Dendritic cell treated with granulocyte-macrophage colony-stimulating factor and Interleukin-4, amounts not matched to agents 40 ng/mL and 50 ng/mL, for 4 days (primary cell): ENCODE measurements around the gene WSCD2.

Source experiments
- H3K27ac Mint-ChIP-seq: one replicate; pipeline ENCODE4 v1.8.0; 2022; ENCODE audit warnings: mild to moderate bottlenecking, mixed read lengths
- H3K27me3 Mint-ChIP-seq: one replicate; pipeline ENCODE4 v1.8.0; 2022; ENCODE audit warnings: mild to moderate bottlenecking, mixed read lengths
- H3K36me3 Mint-ChIP-seq: one replicate; pipeline ENCODE4 v1.8.0; 2022; ENCODE audit warnings: low read depth, mixed read lengths
- H3K4me1 Mint-ChIP-seq: one replicate; pipeline ENCODE4 v1.8.0; 2022; ENCODE audit warnings: low read depth, mixed read lengths
- H3K4me3 Mint-ChIP-seq: one replicate; pipeline ENCODE4 v1.8.0; 2022; ENCODE audit warnings: mild to moderate bottlenecking, moderate library complexity, mixed read lengths
- H3K9me3 Mint-ChIP-seq: one replicate; pipeline ENCODE4 v1.8.0; 2022; ENCODE audit warnings: mixed read lengths
- intact Hi-C: fragments of 100-400 bp; cut with micrococcal nuclease; formaldehyde crosslinking; loops from one replicate; pipeline ENCODE4 v1.15.0; 2022

The WSCD2 gene

DNA sequence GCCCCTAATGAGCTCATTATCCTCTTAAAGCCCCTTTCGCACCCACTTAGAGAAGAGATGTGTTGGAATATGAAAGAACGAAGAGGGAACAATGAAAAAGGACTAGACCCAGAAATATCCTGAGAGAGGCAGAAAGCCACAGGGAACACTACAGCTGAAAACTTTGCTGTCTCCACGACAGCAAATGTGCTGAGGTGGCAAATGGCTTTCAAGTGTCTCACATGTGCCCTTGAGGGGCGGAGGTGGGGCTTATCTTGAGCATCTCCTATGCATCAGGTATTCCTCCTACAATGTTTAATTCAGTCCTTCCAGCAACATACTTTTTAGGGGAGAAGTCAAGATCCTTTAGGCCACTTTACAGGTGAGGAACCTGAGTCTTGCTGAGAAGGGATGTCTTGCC is 62.9 kb downstream of the WSCD2 start:
- Mint-ChIP-seq H3K9me3 (no peaks in the 10 kb centered on the region), H3K36me3 (no peaks in the 10 kb centered on the region), H3K27me3 (peaks cover 11% of the 10 kb centered on the region), H3K27ac (no peak overlapping the region), H3K4me1 (no peaks in the 10 kb centered on the region), H3K4me3 (no peak overlapping the region)
- intact Hi-C loops, result loop anchor here (5.0 kb wide), 1 partner anchor 200 kb away; no protein-coding TSS in a partner anchor

DNA sequence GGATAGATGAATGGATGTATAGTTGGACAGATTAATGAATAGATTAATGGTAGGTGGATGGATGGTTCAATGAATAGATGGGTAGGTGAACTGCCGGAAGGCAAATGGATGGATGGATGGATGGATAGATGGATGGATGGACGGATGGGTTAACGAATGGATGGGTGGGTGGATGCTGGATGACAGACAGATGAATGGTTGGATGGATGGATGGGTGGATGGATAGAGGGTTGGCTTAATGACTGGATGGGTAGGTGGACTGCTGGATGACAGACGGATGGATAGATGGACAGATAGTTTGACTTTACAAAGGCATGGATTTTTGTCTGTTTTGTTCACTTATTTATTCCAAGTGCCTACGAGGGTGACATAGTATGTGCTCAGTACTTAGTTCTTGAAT is 64.4 kb downstream of the WSCD2 start:
- peaks cover 10% of the 10 kb centered on the region for H3K27me3 Mint-ChIP-seq
- H3K4me3 Mint-ChIP-seq, result no peak overlapping the region
- H3K9me3 Mint-ChIP-seq, result no peaks in the 10 kb centered on the region
- H3K27ac Mint-ChIP-seq, result no peak overlapping the region
- no peaks in the 10 kb centered on the region for H3K36me3 Mint-ChIP-seq
- no peaks in the 10 kb centered on the region for H3K4me1 Mint-ChIP-seq
- intact Hi-C loops, result loop anchor here (1.0 to 5.0 kb wide), 2 partner anchors 94 to 201 kb away; no protein-coding TSS in a partner anchor

DNA sequence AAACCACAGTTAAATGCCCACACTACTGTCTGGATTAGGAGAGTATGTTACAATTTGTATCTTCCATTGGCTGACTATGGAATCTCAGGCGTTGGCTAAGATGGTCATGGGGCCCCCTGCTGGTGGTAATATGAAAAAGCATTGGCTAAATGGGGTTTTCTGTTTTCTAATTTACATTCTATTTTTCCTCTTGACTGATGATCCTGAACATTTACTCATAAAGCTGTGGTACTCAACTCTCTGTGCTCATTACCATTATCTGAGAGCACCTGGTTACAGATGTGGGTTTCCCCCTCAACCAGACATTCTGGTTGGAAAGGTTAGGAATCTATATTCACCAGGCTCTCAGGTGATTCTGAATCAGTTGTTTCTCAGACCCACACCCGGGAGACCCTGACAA is 64.8 kb downstream of the WSCD2 start:
- H3K36me3 Mint-ChIP-seq, result no peaks in the 10 kb centered on the region
- no peaks in the 10 kb centered on the region for H3K9me3 Mint-ChIP-seq
- intact Hi-C loops, result loop anchor here (1.0 to 5.0 kb wide), 2 partner anchors 95 to 202 kb away; no protein-coding TSS in a partner anchor
- no peaks in the 10 kb centered on the region for H3K4me1 Mint-ChIP-seq
- no peak overlapping the region for H3K27ac Mint-ChIP-seq
- no peak overlapping the region for H3K4me3 Mint-ChIP-seq
- H3K27me3 Mint-ChIP-seq, result peaks cover 9% of the 10 kb centered on the region

DNA sequence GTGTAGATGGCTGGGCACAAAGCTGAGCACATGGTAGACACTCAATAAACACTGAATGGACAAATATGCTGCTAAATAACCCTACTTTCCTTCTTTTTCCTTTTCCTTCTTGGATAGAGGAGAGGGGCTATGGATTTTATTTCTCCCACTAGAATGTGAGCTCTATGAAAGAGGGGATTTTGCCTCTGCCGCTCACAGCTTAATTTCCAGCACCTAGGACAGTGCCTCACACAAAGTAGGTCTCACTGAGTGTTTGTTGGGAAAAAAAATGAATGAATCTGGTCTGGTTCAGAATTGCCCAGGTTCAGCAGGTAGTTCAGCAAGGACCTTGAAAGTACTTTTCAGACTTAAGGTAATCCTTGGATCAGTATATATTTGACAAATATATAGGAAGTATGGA is 65.5 kb downstream of the WSCD2 start:
- Mint-ChIP-seq H3K4me3 (no peak overlapping the region), H3K27ac (no peak overlapping the region), H3K4me1 (no peaks in the 10 kb centered on the region), H3K27me3 (peaks cover 9% of the 10 kb centered on the region), H3K36me3 (no peaks in the 10 kb centered on the region), H3K9me3 (no peaks in the 10 kb centered on the region)
- intact Hi-C loops, result loop anchor here (5.0 kb wide), 1 partner anchor 202 kb away; no protein-coding TSS in a partner anchor

DNA sequence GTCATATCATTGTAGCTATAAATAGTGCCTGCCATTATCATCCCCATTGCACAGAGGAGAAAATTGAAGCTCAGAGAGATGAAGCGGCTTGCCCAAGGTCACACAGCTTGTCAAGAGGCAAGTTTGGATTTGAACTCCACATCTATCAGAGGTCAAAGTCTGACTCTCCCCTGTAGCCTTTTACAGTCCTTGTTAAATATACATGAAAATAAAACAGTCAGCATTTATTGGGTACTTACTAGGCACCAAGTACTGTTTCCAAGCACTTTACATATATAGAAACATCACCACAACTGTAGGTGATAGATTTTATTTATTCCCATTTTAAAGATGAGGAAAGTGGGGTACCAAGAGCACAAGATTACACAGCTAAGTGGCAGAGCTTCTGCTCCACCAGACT is 67.2 kb downstream of the WSCD2 start:
- Mint-ChIP-seq H3K27me3 (peaks cover 9% of the 10 kb centered on the region), H3K4me3 (no peak overlapping the region), H3K9me3 (no peaks in the 10 kb centered on the region), H3K36me3 (no peaks in the 10 kb centered on the region), H3K27ac (no peak overlapping the region), H3K4me1 (no peaks in the 10 kb centered on the region)
- intact Hi-C loops, result no loop called here

DNA sequence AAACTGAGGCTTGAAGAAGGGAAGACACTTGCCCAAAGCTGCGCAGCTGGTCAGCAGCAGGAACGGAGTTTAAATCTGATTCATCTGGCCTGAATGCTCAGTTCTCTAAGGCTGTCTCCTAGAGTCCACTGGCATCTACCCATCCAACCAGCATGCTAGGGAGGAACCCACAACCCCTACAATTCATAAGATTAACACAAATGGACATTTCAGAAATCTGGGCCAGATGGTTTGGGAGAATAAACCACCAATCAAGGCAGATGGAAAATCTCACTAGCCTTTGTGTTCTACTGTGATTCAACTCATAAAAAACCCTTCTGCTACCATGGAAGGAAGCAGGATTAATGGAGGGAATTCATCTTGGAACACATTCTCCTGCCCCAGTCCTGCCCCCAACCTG is 67.8 kb downstream of the WSCD2 start:
- H3K4me3 Mint-ChIP-seq, result no peak overlapping the region
- no peaks in the 10 kb centered on the region for H3K36me3 Mint-ChIP-seq

DNA sequence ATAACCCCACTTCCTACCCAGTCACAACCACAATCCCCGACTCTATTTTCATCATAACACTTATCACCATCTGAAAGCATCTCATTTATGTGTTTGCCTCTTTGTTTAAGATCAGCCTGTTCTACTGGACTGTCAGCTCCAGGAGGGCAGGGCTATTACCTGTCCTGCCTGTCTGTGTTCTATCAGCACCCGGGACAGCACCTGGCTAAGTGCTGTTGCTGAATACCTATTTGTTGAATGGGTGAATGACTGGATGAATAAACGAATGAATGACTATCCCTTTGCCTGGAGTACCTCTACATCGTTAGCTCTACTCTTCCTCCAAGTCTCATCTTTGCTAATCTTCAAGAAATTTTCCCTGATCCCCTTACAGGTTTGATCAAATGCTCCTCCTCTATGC is 69.0 kb downstream of the WSCD2 start:
- Mint-ChIP-seq H3K27me3 (peaks cover 13% of the 10 kb centered on the region), H3K9me3 (no peaks in the 10 kb centered on the region)

More for the DNA sequence above, 67.8 kb downstream of the WSCD2 start:
- Mint-ChIP-seq H3K27me3 (peaks cover 7% of the 10 kb centered on the region), H3K4me1 (no peaks in the 10 kb centered on the region), H3K9me3 (no peaks in the 10 kb centered on the region), H3K27ac (no peak overlapping the region)
- intact Hi-C loops, result no loop called here

DNA sequence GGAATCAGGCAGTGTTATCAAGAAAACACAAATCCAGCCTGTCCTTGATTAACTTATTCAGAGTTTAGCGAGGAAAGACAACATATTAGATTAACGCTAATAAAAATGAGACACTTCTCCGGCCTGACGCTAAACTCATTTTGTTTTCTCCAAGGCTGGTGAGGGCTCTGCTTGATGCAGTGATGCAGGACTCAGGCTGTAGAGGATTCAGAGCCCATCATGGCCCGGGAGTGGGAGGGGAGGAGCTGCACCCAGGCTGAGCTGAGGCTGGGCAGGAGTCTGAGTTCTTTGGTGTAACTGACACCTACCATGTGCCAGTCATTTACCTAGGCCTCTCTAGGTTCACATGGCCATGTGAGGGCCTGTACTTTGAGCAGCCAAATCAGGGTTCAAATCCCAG is 70.0 kb downstream of the WSCD2 start:
- H3K27me3 Mint-ChIP-seq, result peaks cover 16% of the 10 kb centered on the region
- no peak overlapping the region for H3K4me3 Mint-ChIP-seq
- intact Hi-C loops, result no loop called here
- no peak overlapping the region for H3K27ac Mint-ChIP-seq
- no peaks in the 10 kb centered on the region for H3K36me3 Mint-ChIP-seq
- peaks cover 8% of the 10 kb centered on the region for H3K9me3 Mint-ChIP-seq
- no peaks in the 10 kb centered on the region for H3K4me1 Mint-ChIP-seq

More for the DNA sequence above, 69.0 kb downstream of the WSCD2 start:
- intact Hi-C loops, result no loop called here
- H3K4me3 Mint-ChIP-seq, result no peak overlapping the region
- no peaks in the 10 kb centered on the region for H3K36me3 Mint-ChIP-seq
- H3K27ac Mint-ChIP-seq, result no peak overlapping the region
- no peaks in the 10 kb centered on the region for H3K4me1 Mint-ChIP-seq

DNA sequence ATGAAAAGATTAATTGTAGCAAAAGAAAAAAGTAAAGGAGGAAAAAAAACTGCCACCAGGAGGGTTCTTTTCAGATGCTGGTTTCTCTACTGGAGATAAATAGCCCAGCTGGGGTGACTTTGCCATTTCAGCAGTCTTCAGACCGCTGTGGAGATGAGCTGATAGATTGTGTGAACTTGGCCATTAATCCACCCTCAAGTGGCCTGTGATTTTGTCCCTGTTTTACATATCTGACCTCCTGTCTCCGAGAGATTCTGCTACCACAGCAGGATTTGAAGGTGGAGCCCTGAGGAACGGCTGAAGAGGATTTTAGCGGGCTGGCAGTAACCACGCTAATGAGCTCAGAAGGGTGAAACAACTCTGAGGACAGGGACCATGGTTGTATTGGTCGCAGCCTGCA is 72.7 kb downstream of the WSCD2 start:
- intact Hi-C loops, result no loop called here
- H3K4me3 Mint-ChIP-seq, result no peak overlapping the region
- H3K36me3 Mint-ChIP-seq, result no peaks in the 10 kb centered on the region
- peaks cover 20% of the 10 kb centered on the region for H3K27me3 Mint-ChIP-seq
- H3K27ac Mint-ChIP-seq, result no peak overlapping the region
- H3K9me3 Mint-ChIP-seq, result peaks cover 8% of the 10 kb centered on the region
- H3K4me1 Mint-ChIP-seq, result no peaks in the 10 kb centered on the region

DNA sequence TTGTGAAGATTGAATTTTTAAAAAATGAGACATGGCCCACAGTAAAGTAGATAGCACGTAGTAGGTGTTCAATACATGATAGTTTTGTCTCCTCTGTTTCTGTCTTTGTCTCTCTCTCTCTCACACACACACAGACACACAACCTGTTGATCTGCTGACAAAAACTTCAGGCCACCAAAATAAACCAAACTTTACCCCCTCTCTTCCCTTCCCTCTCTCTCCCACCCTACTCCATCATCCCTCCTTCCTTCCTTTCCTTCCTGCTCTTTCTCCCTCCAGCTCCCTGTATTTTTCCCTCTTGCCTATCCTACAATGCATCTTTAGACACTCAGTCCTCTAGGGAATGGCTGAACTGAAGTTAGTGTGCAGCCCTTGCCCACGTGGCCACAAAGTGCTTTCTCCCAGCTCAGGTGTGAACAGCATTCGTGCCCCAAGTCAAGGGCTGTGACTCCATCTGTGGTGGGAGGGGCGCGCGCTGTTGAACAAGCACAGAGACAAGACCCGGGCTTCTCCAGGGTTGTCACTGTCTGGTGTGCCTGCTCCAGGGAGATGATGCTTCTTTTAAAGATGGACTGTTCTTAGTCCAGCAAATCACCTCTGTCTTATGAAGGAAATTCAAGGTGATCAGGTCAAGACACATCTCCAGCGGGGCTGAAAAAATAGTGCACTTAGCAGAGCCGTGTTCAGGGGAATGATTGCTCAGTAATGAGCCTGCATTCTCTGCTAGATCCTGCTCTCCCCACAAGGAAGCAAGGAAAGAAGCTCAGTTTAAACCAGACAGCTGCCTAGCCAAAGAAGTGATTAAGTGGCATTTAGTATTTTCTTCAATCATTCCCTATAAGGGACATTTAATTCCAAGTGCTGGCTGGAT is 75.3 kb downstream of the WSCD2 start:
- Mint-ChIP-seq H3K27ac (no peak overlapping the region), H3K4me1 (no peaks in the 10 kb centered on the region), H3K4me3 (no peak overlapping the region), H3K9me3 (peaks cover 8% of the 10 kb centered on the region), H3K36me3 (no peaks in the 10 kb centered on the region), H3K27me3 (peaks cover 25% of the 10 kb centered on the region)
- intact Hi-C loops, result no loop called here

DNA sequence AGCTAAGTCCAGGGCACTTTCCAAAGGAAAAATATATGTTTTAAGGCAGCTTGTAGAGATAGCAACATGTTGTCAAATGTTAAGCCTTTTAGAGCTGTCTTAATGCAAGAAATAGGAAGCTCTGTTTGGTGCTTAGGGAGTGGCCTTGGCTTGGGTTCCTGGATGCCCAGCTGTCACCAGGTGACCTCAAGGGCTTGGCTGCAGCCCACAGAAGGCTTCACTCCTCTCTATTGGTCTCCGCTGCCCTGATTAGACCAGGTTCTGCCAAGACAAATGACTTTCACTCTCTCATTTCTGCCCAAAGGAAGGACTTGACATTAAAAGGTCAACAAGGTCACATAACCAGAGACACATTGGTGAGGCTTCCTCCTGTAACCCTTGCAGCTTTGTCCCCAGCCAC is 76.8 kb downstream of the WSCD2 start:
- intact Hi-C loops, result no loop called here
- no peak overlapping the region for H3K4me3 Mint-ChIP-seq
- no peaks in the 10 kb centered on the region for H3K36me3 Mint-ChIP-seq
- peaks cover 29% of the 10 kb centered on the region for H3K27me3 Mint-ChIP-seq
- H3K27ac Mint-ChIP-seq, result no peak overlapping the region
- H3K4me1 Mint-ChIP-seq, result no peaks in the 10 kb centered on the region
- H3K9me3 Mint-ChIP-seq, result peaks cover 8% of the 10 kb centered on the region

DNA sequence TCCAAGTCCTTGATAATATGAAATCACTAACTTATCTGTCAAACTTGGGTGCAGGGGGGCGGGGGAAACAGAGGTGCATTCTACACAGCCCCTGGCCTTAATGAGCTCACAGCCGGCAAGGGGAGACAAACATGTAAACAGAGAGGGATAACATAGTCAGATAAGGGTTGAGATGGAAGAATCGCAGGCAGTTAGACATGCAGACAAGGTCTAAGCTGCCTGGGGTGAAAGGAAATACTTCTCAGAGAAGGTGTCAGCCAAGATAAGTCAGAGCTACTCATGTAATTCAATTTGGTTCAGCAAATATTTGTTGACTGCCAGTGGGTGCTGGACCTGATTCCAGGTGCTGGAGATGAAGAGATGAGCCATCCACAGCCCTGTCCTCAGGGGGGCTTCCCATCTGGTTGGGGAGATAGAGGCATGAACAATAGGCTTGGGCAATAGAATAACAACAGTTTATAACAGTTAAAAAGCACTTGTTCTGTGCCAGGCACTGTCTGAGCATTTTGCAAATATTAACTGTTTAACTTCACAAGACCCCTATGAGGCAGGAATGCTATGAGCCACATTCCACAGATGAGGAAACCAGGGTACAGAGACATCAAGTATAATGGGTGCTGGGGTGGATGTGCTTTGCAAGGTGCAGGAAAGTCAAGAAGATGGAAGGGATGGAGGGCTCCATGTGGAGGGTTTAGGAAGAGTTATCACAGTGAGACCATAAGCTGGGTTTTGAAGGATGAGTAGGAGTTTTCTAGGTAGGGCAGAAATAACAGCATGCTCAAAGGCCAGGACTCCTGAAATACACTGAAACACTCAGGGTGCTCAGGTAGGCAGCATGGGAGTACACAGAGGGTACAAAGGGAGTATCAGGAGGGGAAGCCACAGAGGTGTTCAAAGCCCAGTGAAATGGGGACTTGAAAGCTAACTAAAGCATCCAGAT is 79.0 kb downstream of the WSCD2 start:
- intact Hi-C loops, result no loop called here
- no peaks in the 10 kb centered on the region for H3K4me1 Mint-ChIP-seq
- H3K4me3 Mint-ChIP-seq, result no peak overlapping the region
- H3K9me3 Mint-ChIP-seq, result peaks cover 8% of the 10 kb centered on the region
- no peaks in the 10 kb centered on the region for H3K36me3 Mint-ChIP-seq
- H3K27ac Mint-ChIP-seq, result no peak overlapping the region
- peaks cover 24% of the 10 kb centered on the region for H3K27me3 Mint-ChIP-seq

DNA sequence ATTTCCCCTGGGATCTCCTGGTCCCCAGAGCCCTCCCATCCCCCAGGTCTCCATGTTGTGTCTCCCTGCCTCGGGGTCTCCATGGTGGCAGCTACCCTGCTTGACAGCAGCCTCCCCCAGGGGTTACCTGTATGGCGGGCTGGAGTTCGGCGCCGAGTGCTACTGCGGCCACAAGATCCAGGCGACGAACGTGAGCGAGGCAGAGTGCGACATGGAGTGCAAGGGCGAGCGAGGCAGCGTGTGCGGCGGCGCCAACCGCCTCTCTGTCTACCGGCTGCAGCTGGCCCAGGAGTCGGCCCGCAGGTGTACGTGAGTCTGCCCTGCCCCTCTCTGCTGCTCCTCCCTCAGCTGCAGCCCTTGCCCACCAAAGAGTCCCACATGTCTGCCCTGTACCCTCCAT is 80.9 kb downstream of the WSCD2 start:
- no peak overlapping the region for H3K4me3 Mint-ChIP-seq
- H3K27ac Mint-ChIP-seq, result no peak overlapping the region
- no peaks in the 10 kb centered on the region for H3K9me3 Mint-ChIP-seq
- H3K4me1 Mint-ChIP-seq, result no peaks in the 10 kb centered on the region
- H3K36me3 Mint-ChIP-seq, result no peaks in the 10 kb centered on the region
- intact Hi-C loops, result no loop called here
- peaks cover 23% of the 10 kb centered on the region for H3K27me3 Mint-ChIP-seq

DNA sequence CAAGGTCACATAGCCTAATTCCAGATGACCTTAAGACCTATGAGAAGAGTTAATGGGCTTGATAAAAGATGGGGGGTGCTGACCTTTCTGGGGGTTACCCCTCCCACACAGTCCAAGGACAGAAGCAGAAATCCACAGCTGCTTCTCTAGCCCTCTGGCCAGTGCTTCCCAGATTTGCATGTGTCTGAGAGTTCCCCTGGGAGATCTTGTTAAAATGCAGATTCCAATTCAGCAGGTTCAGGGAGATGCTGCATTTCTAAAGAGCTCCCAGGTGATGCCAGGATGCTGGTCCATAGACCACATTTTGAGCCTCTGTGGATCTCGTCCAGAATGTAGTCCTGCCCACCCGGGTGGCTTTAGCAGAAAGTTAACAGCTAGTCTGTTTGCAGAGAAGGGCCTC is 82.1 kb downstream of the WSCD2 start:
- Mint-ChIP-seq H3K27ac (no peak overlapping the region), H3K36me3 (no peaks in the 10 kb centered on the region), H3K9me3 (no peaks in the 10 kb centered on the region), H3K4me3 (no peak overlapping the region), H3K4me1 (no peaks in the 10 kb centered on the region), H3K27me3 (peaks cover 22% of the 10 kb centered on the region)
- intact Hi-C loops, result no loop called here
